Astrocyte (in vitro differentiated cells and primary cell): ENCODE measurements around the gene DCC. TPM values are rescaled to one million over a fixed set of nuclear protein-coding genes. Genes with fewer than 3 reads are reported as not detected.

Experiments
- DNase-seq: peaks from one replicate; pipeline ENCODE4 v3.0.0-alpha.2; 2010; ENCODE audit warnings: low read depth
- FAIRE-seq: peaks from 2 replicates; lab custom pipeline; 2011; peaks lifted over from hg19 to GRCh38; lab: Jason Lieb, UNC
- H2AFZ ChIP-seq: 2 replicates; pipeline ENCODE4 v1.6.0; 2012; ENCODE audit warnings: low read depth, low read length, inconsistent platforms
- H3K27ac ChIP-seq: 2 replicates; pipeline ENCODE4 v1.5.1; 2011; ENCODE audit warnings: low read depth, low read length, inconsistent platforms
- H3K27me3 ChIP-seq: 2 replicates; pipeline ENCODE4 v1.6.0; 2011; ENCODE audit warnings: low read length, inconsistent platforms; ENCODE audit not compliant: insufficient read depth
- H3K36me3 ChIP-seq: 2 replicates; pipeline ENCODE4 v1.5.1; 2011; ENCODE audit warnings: low read length, inconsistent platforms; ENCODE audit not compliant: insufficient read depth
- H3K4me1 ChIP-seq: 2 replicates; pipeline ENCODE4 v1.5.1; 2011; ENCODE audit warnings: low read length, inconsistent platforms; ENCODE audit not compliant: insufficient read depth
- H3K4me2 ChIP-seq: 2 replicates; pipeline ENCODE4 v1.6.0; 2012; ENCODE audit warnings: low read length, inconsistent platforms
- H3K4me3 ChIP-seq: 2 replicates; pipeline ENCODE4 v1.5.1; 2011; ENCODE audit warnings: low read depth, mild to moderate bottlenecking, low read length, inconsistent platforms; ENCODE audit not compliant: insufficient read depth
- H3K79me2 ChIP-seq: 2 replicates; pipeline ENCODE4 v1.6.0; 2012; ENCODE audit warnings: mild to moderate bottlenecking, low read length, inconsistent platforms; ENCODE audit not compliant: insufficient read depth
- H3K9ac ChIP-seq: 2 replicates; pipeline ENCODE4 v1.6.0; 2012; ENCODE audit warnings: mild to moderate bottlenecking, low read length, inconsistent platforms
- H3K9me3 ChIP-seq: 2 replicates; pipeline ENCODE4 v1.5.1; 2012; ENCODE audit warnings: low read depth, mild to moderate bottlenecking, low read length, inconsistent platforms; ENCODE audit not compliant: insufficient read depth
- H4K20me1 ChIP-seq: 2 replicates; pipeline ENCODE4 v1.6.0; 2012; ENCODE audit warnings: low read length, inconsistent platforms; ENCODE audit not compliant: insufficient read depth
- H3K27ac Mint-ChIP-seq: one replicate; pipeline ENCODE4 v1.8.0; 2021; ENCODE audit warnings: mild to moderate bottlenecking, mixed read lengths; ENCODE audit not compliant: unreplicated experiment
- H3K27me3 Mint-ChIP-seq: one replicate; pipeline ENCODE4 v1.8.0; 2021; ENCODE audit warnings: low read depth, mixed read lengths; ENCODE audit not compliant: unreplicated experiment
- H3K36me3 Mint-ChIP-seq: one replicate; pipeline ENCODE4 v1.8.0; 2021; ENCODE audit warnings: low read depth, mixed read lengths; ENCODE audit not compliant: unreplicated experiment
- H3K4me1 Mint-ChIP-seq: one replicate; pipeline ENCODE4 v1.8.0; 2021; ENCODE audit warnings: low read depth, mixed read lengths; ENCODE audit not compliant: unreplicated experiment
- H3K4me3 Mint-ChIP-seq: one replicate; pipeline ENCODE4 v1.8.0; 2021; ENCODE audit warnings: mild to moderate bottlenecking, moderate library complexity, mixed read lengths; ENCODE audit not compliant: unreplicated experiment
- H3K9me3 Mint-ChIP-seq: one replicate; pipeline ENCODE4 v1.8.0; 2021; ENCODE audit warnings: mild to moderate bottlenecking, mixed read lengths; ENCODE audit not compliant: unreplicated experiment
- EZH2 ChIP-seq: IDR thresholded peaks from 2 replicates; pipeline ENCODE4 v1.6.1; 2012; ENCODE audit warnings: mild to moderate bottlenecking, low read length, inconsistent platforms; ENCODE audit not compliant: insufficient read depth
- total RNA-seq: library from RNA; stranded (reverse); gene quantifications from 2 replicates; pipeline ENCODE4 v1.2.1, GENCODE V29; 2021
- TF ChIP-seq, protein P1 (sequence below): IDR thresholded peaks from 2 replicates; pipeline ENCODE4 v1.5.1; 2011; ENCODE audit warnings: low read depth, mild to moderate bottlenecking, inconsistent platforms, low read length, moderate library complexity; ENCODE audit not compliant: insufficient read depth

The DCC gene
- total RNA-seq, 1 donor from 2014 or later = 2.6 TPM

DNA sequence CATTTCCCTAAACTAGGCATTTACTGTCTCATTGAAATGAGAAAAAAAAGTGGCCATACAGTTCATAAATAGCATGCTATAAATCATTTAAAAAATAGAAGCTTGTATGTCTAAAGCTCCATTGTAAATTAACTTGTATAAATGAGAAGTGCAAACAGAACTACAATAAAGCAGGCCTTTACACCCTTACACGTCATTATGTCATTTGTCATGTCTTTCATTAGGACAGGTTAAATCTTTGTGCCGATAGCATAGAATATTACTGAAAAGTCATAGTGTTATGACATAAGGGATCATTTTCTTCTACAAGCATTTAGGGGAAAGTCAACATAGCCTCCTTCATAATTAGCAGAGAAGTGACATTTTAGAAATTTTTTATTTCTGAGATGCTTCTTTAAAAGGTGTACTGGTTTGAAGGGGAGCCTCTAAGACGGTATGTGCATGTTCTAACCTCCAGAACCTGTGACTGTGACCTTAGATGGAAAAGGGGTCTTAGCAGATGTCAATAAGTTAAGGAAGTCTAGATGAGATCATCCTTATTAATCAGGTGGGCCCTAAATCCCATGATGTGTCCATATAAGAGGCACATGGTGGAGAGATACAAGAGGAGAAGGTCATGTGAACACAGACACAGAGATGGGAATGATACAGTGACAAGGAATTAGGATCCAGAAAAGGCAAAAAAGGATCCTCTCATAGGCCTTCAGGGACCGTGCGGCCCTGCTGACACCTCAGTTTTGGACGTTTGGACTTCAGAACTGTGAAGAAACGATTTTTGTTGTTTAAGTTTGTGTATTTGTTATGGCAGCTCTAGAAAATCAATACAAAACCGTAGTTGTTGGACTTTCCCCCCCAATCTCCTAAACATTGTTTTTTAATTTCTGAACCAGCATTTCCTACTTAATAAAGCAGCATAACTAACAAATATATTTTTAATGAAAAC is 1020.8 kb downstream of the DCC start:
- H3K79me2 ChIP-seq = no peaks in the 10 kb centered on the region
- no peaks in the 10 kb centered on the region for H3K4me1 Mint-ChIP-seq
- H3K4me3 Mint-ChIP-seq = no peak overlapping the region
- no peak for TF ChIP-seq EZH2
- TF ChIP-seq, protein P1, sequence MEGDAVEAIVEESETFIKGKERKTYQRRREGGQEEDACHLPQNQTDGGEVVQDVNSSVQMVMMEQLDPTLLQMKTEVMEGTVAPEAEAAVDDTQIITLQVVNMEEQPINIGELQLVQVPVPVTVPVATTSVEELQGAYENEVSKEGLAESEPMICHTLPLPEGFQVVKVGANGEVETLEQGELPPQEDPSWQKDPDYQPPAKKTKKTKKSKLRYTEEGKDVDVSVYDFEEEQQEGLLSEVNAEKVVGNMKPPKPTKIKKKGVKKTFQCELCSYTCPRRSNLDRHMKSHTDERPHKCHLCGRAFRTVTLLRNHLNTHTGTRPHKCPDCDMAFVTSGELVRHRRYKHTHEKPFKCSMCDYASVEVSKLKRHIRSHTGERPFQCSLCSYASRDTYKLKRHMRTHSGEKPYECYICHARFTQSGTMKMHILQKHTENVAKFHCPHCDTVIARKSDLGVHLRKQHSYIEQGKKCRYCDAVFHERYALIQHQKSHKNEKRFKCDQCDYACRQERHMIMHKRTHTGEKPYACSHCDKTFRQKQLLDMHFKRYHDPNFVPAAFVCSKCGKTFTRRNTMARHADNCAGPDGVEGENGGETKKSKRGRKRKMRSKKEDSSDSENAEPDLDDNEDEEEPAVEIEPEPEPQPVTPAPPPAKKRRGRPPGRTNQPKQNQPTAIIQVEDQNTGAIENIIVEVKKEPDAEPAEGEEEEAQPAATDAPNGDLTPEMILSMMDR = no peak
- H3K9ac ChIP-seq = no peak overlapping the region
- H2AFZ ChIP-seq = no peak overlapping the region
- no peaks in the 10 kb centered on the region for H3K36me3 ChIP-seq
- H3K36me3 Mint-ChIP-seq = no peaks in the 10 kb centered on the region
- no peaks in the 10 kb centered on the region for H3K9me3 ChIP-seq
- H3K27me3 ChIP-seq = no peaks in the 10 kb centered on the region
- H3K4me3 ChIP-seq = no peak overlapping the region
- H3K27me3 Mint-ChIP-seq = no peaks in the 10 kb centered on the region
- no peak overlapping the region for H3K4me2 ChIP-seq
- no peak overlapping the region for H3K27ac Mint-ChIP-seq
- no peak overlapping the region for H3K27ac ChIP-seq
- H3K4me1 ChIP-seq = no peaks in the 10 kb centered on the region
- DNase-seq = no peak
- FAIRE-seq = no peak
- no peaks in the 10 kb centered on the region for H3K9me3 Mint-ChIP-seq
- H4K20me1 ChIP-seq = no peaks in the 10 kb centered on the region

DNA sequence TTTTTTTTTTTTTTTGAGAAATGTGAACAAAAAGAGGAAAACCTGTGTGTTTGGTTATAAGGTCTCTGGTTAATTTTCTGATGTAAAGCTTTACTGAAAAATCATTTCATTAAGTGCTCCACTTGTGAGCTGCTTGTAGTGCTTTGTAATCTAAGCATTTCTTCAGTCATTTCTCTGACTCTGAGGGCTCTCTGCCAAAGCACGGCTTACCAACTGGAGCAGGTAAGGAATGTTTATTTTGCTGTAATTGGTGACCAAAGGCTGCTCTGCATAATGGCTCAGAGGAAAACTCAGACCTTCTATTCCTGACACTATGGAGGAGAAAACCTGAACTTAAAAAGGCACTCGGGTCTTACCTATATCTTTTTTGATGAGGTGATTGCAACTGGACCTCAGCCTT is 1035.6 kb downstream of the DCC start:
- H3K27me3 ChIP-seq = no peaks in the 10 kb centered on the region
- H3K36me3 ChIP-seq = no peaks in the 10 kb centered on the region
- Mint-ChIP-seq H3K36me3 (no peaks in the 10 kb centered on the region), H3K4me3 (no peak overlapping the region), H3K4me1 (no peaks in the 10 kb centered on the region), H3K27ac (no peak overlapping the region), H3K27me3 (no peaks in the 10 kb centered on the region), H3K9me3 (no peaks in the 10 kb centered on the region)
- TF ChIP-seq EZH2 = no peak
- TF ChIP-seq, protein P1 = no peak
- H3K27ac ChIP-seq = no peak overlapping the region
- H3K9me3 ChIP-seq = no peaks in the 10 kb centered on the region
- no peaks in the 10 kb centered on the region for H4K20me1 ChIP-seq
- no peak overlapping the region for H3K9ac ChIP-seq
- no peak overlapping the region for H2AFZ ChIP-seq
- DNase-seq (no peak), FAIRE-seq (no peak)
- H3K4me3 ChIP-seq = no peak overlapping the region
- no peak overlapping the region for H3K4me2 ChIP-seq
- H3K4me1 ChIP-seq = no peaks in the 10 kb centered on the region
- no peaks in the 10 kb centered on the region for H3K79me2 ChIP-seq

DNA sequence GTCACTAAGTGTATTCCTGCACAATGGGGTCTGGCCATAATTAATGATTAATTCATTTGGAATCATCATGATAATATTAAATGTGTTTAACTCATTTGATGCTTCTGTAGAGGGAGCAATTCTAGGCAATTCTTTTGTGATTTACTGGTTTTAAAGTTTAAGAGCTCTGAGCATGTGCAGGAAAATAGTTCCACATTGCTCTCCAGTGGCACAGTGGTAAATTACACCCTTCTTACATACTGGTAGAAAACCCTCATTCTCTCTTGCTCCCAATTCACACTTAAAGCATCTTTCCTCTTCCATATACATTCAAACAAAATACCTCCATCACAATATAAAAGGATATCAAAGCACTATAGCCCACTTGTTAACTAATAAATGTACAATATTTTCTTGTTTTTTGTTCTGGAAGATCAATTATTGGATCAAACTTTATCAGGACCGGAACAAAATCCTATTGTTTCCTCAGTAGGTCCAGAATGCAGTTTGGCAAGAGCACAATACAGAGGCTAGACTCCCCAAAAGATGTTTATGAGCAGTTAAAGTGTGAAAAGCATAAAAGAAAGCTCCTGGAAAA is 1040.2 kb downstream of the DCC start:
- Mint-ChIP-seq H3K4me1 (no peaks in the 10 kb centered on the region), H3K27ac (no peak overlapping the region), H3K27me3 (no peaks in the 10 kb centered on the region), H3K36me3 (no peaks in the 10 kb centered on the region), H3K4me3 (no peak overlapping the region), H3K9me3 (peaks cover 2% of the 10 kb centered on the region)
- Histone ChIP-seq H3K4me2 (no peak overlapping the region), H3K9ac (no peak overlapping the region), H3K4me1 (no peaks in the 10 kb centered on the region), H2AFZ (no peak overlapping the region), H3K36me3 (no peaks in the 10 kb centered on the region), H3K27me3 (no peaks in the 10 kb centered on the region), H3K79me2 (no peaks in the 10 kb centered on the region), H3K9me3 (no peaks in the 10 kb centered on the region), H3K4me3 (no peak overlapping the region), H4K20me1 (no peaks in the 10 kb centered on the region), H3K27ac (no peak overlapping the region)
- DNase-seq (peak; percentile 10), FAIRE-seq (no peak)
- TF ChIP-seq EZH2 = no peak
- TF ChIP-seq, protein P1 = peak; percentile 47
